B cell (primary cell): Measurements from ENCODE around the gene PM20D2. TPM values are rescaled to one million over a fixed set of nuclear protein-coding genes. Genes with fewer than 3 reads are reported as not detected.

ENCODE experiments used
- ATAC-seq: fragments of 200-7000 bp; cut with Tn5 transposase; one replicate; pipeline ENCODE4 v1.10.0; 2021; ENCODE audit warnings: low read depth, mild to moderate bottlenecking, moderate number of reproducible peaks, moderate library complexity
- CTCF ChIA-PET: fragments of 350-600 bp; sonication (Branson Sonifier 250); formaldehyde crosslinking; loops from one replicate; lab custom pipeline; 2021; ENCODE audit warnings: antibody characterized with exemption, inconsistent platforms; lab: Charles Lee
- POLR2A ChIA-PET: fragments of 350-600 bp; sonication (Branson Sonifier 250); formaldehyde crosslinking; loops from one replicate; lab custom pipeline; 2021; ENCODE audit warnings: antibody characterized with exemption; lab: Charles Lee
- DNase-seq: peaks from one replicate; pipeline ENCODE4 v3.0.0; 2013
- H2AFZ ChIP-seq: 2 replicates; pipeline ENCODE4 v1.6.1; 2012; ENCODE audit warnings: mild to moderate bottlenecking, low read depth, low read length; ENCODE audit not compliant: insufficient read depth, poor library complexity, severe bottlenecking
- H3K27ac ChIP-seq, 2 donors: 1 replicate in 1 of 2; 2 replicates in 1 of 2; pipeline ENCODE4 v1.5.1; 2012 to 2013; ENCODE audit warnings: low read length in 2 of 2, mild to moderate bottlenecking in 2 of 2, moderate library complexity in 1 of 2
- H3K27me3 ChIP-seq, 4 experiments: fragments of 200-600 bp in 1 of 4; sonication (generic) in 1 of 4; replicated peaks in 1 of 4; 1 replicate in 2 of 4; 2 replicates in 2 of 4; pipeline versions ENCODE4 v1.6.1 to v1.7.0; 2013 to 2016; ENCODE audit warnings: low read length in 3 of 4, mild to moderate bottlenecking in 2 of 4, mixed read lengths in 1 of 4, moderate library complexity in 1 of 4; ENCODE audit not compliant: insufficient read depth in 4 of 4, control insufficient read depth in 3 of 4; ENCODE audit errors: control extremely low read depth in 1 of 4
- H3K36me3 ChIP-seq, 2 experiments: replicated peaks in 1 of 2; 1 replicate in 1 of 2; 2 replicates in 1 of 2; pipeline versions ENCODE4 v1.6.1 to v1.7.1; 2013; ENCODE audit warnings: low read length in 1 of 2; ENCODE audit not compliant: insufficient read depth in 2 of 2, control insufficient read depth in 1 of 2; ENCODE audit errors: control extremely low read depth in 1 of 2, extremely low read depth in 1 of 2
- H3K4me1 ChIP-seq, 2 donors: fragments of 200-600 bp in 1 of 2; sonication (generic) in 1 of 2; 1 replicate in 1 of 2; 2 replicates in 1 of 2; pipeline versions ENCODE4 v1.5.1 to v1.6.1; 2013 to 2017; ENCODE audit warnings: low read length in 2 of 2; ENCODE audit not compliant: control insufficient read depth in 2 of 2, insufficient read depth in 2 of 2
- H3K4me2 ChIP-seq: replicated peaks from 2 replicates; pipeline ENCODE3; 2012; ENCODE audit warnings: mild to moderate bottlenecking, low read depth, low read length; ENCODE audit not compliant: poor library complexity, severe bottlenecking
- H3K4me3 ChIP-seq, 5 experiments: fragments of 200-600 bp in 1 of 5; sonication (generic) in 1 of 5; 1 replicate in 3 of 5; 2 replicates in 2 of 5; pipeline versions ENCODE4 v1.5.1 to v1.7.0; 2011 to 2016; ENCODE audit warnings: low read length in 4 of 5, mild to moderate bottlenecking in 4 of 5, low read depth in 2 of 5, control low read depth in 1 of 5, moderate library complexity in 1 of 5; ENCODE audit not compliant: insufficient read depth in 1 of 5; ENCODE audit errors: control extremely low read depth in 1 of 5, extremely low read depth in 1 of 5
- H3K79me2 ChIP-seq: fragments of 200-600 bp; sonication (generic); one replicate; pipeline ENCODE4 v1.6.0; 2016; ENCODE audit warnings: low read length; ENCODE audit not compliant: control insufficient read depth, insufficient read depth
- H3K9ac ChIP-seq: fragments of 200-600 bp; sonication (generic); 2 replicates; pipeline ENCODE4 v1.6.1; 2017; ENCODE audit warnings: mild to moderate bottlenecking, low read length, moderate library complexity
- H3K9me3 ChIP-seq, 3 donors: one replicate each; pipeline versions ENCODE4 v1.6.1 to v1.7.1; 2013; ENCODE audit warnings: low read length in 2 of 3; ENCODE audit not compliant: control insufficient read depth in 2 of 3, insufficient read depth in 1 of 3; ENCODE audit errors: control extremely low read depth in 1 of 3
- H4K20me1 ChIP-seq: 2 replicates; pipeline ENCODE4 v1.6.0; 2012; ENCODE audit warnings: mild to moderate bottlenecking, low read length; ENCODE audit not compliant: insufficient read depth, control insufficient read depth, poor library complexity, severe bottlenecking
- H3K27ac Mint-ChIP-seq: one replicate; pipeline ENCODE4 v1.8.0; 2021; ENCODE audit warnings: mixed read lengths
- H3K27me3 Mint-ChIP-seq: one replicate; pipeline ENCODE4 v1.8.0; 2021; ENCODE audit warnings: mixed read lengths
- H3K4me1 Mint-ChIP-seq: one replicate; pipeline ENCODE4 v1.8.0; 2021; ENCODE audit warnings: mixed read lengths
- H3K4me3 Mint-ChIP-seq: one replicate; pipeline ENCODE4 v1.8.0; 2021; ENCODE audit warnings: mixed read lengths
- H3K9me3 Mint-ChIP-seq: one replicate; pipeline ENCODE4 v1.8.0; 2022; ENCODE audit warnings: mixed read lengths; ENCODE audit not compliant: insufficient read depth
- CTCF ChIP-seq: fragments of 200-600 bp; IDR thresholded peaks from one replicate; pipeline ENCODE4 v1.8.0; 2022; ENCODE audit warnings: antibody characterized with exemption, mild to moderate bottlenecking
- EZH2 ChIP-seq: IDR thresholded peaks from 2 replicates; pipeline ENCODE4 v1.6.1; 2012; ENCODE audit warnings: borderline replicate concordance, low read depth, mild to moderate bottlenecking, moderate library complexity, low read length; ENCODE audit not compliant: insufficient read depth, poor library complexity, severe bottlenecking
- WGBS: methylation state at CpG from one replicate; pipeline ENCODE4 v1.1.5; 2013; ENCODE audit warnings: missing lambda C conversion rate; ENCODE audit not compliant: insufficient coverage; 5-methylcytosine and 5-hydroxymethylcytosine counted together
- intact Hi-C: fragments of 100-400 bp; cut with micrococcal nuclease; formaldehyde crosslinking; loops from one replicate; pipeline ENCODE4 v1.10.0; 2022
- polyA plus RNA-seq: library from polyadenylated mRNA; depleted of rRNA; stranded (reverse); fragments of >200 nt; gene quantifications from 2 replicates; pipeline ENCODE4 v1.2.3, GENCODE V29; 2012
- total RNA-seq, 2 donors: library from RNA; stranded (reverse); fragments of 120-200 nt in 1 of 2; gene quantifications; 1 replicate in 1 of 2; 2 replicates in 1 of 2; pipeline versions ENCODE4 v1.2.3 to v1.2.4, GENCODE V29; 2013 to 2022

Gene PM20D2
- total and polyA plus RNA-seq, 2 donors (not counting 1 experiment from before 2014, with no cell fraction given), result 7.4 to 16.4 TPM

GRCh38 chr6:89110284-89110683 is 35.6 kb upstream of the PM20D2 start:
- Histone ChIP-seq H3K9me3 (no peaks in the 10 kb centered on the region), H3K79me2 (no peaks in the 10 kb centered on the region), H3K9ac (no peak overlapping the region), H3K27ac (no peak overlapping the region), H3K4me3 (no peak overlapping the region), H4K20me1 (no peaks in the 10 kb centered on the region), H3K4me2 (no peak overlapping the region), H3K36me3 (no peaks in the 10 kb centered on the region), H3K4me1 (no peaks in the 10 kb centered on the region), H3K27me3 (no peaks in the 10 kb centered on the region), H2AFZ (no peak overlapping the region)
- Mint-ChIP-seq H3K27ac (no peak overlapping the region), H3K4me3 (no peak overlapping the region), H3K4me1 (no peaks in the 10 kb centered on the region), H3K27me3 (no peaks in the 10 kb centered on the region), H3K9me3 (no peaks in the 10 kb centered on the region)
- intact Hi-C loops, result no loop called here
- ChIA-PET POLR2A (no interaction called here), CTCF (no interaction called here)
- no peak for DNase-seq
- no peak for TF ChIP-seq EZH2
- TF ChIP-seq CTCF, result no peak
- WGBS, result no CpG with 5 or more reads among the region's 3 CpGs
- ATAC-seq, result no peak

- H3K36me3 ChIP-seq, result no peaks in the 10 kb centered on the region
- CTCF ChIA-PET, result interaction anchor here (0.6 kb wide), 1 partner anchor 35 kb away, joined by 3 read pairs; no protein-coding TSS in a partner anchor
- Mint-ChIP-seq H3K27ac (no peak overlapping the region), H3K4me1 (peaks cover 3% of the 10 kb centered on the region), H3K9me3 (no peaks in the 10 kb centered on the region), H3K4me3 (no peak overlapping the region), H3K27me3 (peaks cover 9% of the 10 kb centered on the region)
- H3K9me3 ChIP-seq, result no peaks in the 10 kb centered on the region
- H3K4me1 ChIP-seq, result peaks cover 2 to 3% of the 10 kb centered on the region in 2 donors
- DNase-seq (no peak), ATAC-seq (no peak)
- H3K27me3 ChIP-seq, result peaks cover 0 to 8% (median 2%) of the 10 kb centered on the region in 4 experiments
- POLR2A ChIA-PET, result no interaction called here
- TF ChIP-seq EZH2, result no peak
- H3K79me2 ChIP-seq, result peaks cover 3% of the 10 kb centered on the region
- no peak overlapping the region for H3K27ac ChIP-seq
- no peak overlapping the region for H3K4me3 ChIP-seq
- no peak overlapping the region for H2AFZ ChIP-seq
- no peak overlapping the region for H3K9ac ChIP-seq
- H3K4me2 ChIP-seq, result no peak overlapping the region
- H4K20me1 ChIP-seq, result no peaks in the 10 kb centered on the region
- 98% methylated on average over 8 of the region's 9 CpGs for WGBS
- intact Hi-C loops, result no loop called here
These were observed 33.9 kb upstream of the PM20D2 start for GRCh38 chr6:89111933-89112332.
